Stimulated activated CD4-positive, alpha-beta T cell treated with anti-CD3 and anti-CD28 coated beads, Interleukin-12 subunit alpha, Interleukin-12 subunit beta, amount 100 ng/mL, for 4 hours (primary cell): ENCODE data around the gene SEMA7A.
"Not testable (repeated sequence)": the region's sequence is repeated elsewhere in the genome, so short reads cannot be mapped to it uniquely, and the experiment has no call there.

Source experiments
- DNase-seq: peaks from one replicate; pipeline ENCODE4 v3.0.0-alpha.2; 2020

The SEMA7A gene

GRCh38 chr15:74369084-74369745 is 64.5 kb downstream of the SEMA7A start:
- DNase-seq: no peak

GRCh38 chr15:74368121-74368520 is 65.6 kb downstream of the SEMA7A start:
- no peak for DNase-seq

DNA sequence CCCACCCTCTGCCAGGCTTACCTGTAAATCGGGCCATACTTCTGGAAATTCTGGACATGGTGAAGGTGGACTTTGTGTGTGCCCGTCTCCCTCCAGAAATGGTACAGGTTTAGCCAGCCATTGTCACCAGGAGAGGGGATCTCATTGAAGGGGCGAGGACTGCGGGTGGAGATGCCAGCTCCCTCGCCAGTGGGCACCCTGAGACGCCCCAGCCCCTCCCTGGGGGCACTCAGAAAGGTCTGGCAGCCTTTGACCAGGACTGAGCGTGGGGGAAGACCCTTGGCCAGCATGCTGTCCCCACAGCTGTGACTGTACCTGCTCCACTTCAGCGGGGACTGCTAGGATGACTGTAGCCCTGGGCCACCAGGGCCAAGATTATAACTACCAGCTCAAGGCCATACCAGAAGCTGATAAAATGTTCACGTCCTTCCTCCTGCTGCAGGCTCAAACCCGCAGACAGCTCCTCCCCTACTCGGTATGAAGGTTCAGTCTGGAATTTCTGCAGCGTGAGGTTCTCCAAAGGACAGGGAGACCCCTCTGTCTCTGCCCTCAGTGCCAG is 66.4 kb downstream of the SEMA7A start, which contains the start of gene CYP11A1:
Gene CYP11A1, minus strand, starts transcription at position 351 of the 559 bp plus-strand sequence. Its CDS starts 61 bp downstream, at position 290.
- DNase-seq: no peak

DNA sequence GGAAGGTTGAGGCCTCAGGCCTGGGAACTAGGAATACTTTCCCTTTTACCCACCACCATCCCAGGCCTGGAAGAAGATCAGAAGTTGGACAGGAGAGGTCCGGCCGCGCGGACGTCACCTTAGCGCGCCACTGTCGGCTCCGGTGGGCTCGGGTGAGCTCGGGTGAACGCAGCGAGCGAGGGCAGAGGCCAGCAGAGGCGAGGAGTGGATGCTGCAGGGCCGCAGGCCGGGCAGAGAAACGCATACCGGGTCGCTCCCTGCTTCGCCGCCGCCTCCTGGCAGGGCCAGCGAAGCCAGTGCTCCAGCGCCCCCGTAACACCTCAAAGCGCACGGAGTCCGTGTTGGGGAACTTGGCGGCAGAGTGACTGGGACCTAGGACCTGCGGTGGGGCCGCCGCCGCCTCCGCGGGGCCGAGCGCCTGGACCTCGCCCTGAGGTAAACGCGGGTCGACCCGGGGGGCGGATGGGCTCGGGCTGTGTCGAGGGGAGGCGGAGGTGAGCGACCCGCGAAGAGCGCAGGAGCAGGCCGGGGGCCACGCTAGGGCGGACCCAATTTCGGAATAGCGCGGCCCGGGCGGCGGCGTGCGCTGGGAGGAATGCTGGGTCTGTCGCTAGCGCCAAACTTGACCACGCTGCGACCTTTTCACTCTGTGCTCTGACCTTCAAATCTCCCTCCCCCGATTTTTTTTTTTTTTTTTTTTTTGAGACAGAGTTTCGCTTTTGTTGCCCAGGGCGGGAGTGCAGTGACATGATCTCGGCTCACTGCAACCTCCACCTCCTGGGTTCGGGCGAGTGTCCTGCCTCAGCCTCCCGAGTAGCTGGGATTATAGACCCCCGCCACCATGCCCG is 67.9 kb downstream of the SEMA7A start:
- DNase-seq: no peak

DNA sequence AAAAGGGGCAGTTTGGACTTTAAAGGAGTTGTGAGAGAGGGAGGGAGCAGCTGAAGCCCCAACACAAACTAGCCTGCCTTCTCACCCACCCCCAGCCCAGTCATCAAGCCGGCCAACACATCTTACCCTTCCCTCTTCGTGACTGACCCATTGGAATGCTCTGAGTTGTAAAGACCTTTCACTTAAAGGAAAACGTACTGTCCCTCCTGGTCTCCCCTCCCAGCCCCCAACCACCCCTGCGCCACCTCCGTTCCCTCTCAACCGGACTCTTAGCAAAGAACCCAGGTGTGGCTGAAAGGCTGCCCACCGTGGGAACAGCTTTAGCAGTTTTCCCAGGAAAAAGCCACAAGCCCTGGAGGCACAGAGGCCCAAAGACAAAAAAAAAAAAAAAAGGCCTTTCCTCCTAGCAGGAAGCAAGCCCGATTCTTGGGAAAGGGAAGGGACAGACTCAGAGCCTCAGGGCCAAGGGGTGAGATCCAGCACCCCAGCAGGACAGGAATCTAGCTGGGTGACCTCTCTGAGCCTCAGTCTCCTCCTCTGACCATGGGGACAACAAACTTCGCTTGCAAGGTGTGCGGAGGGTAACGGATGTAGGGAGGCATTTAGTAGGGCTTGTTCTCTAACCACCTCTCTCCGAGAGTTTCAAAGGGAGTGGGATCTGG is 68.7 kb downstream of the SEMA7A start:
- DNase-seq: no peak

GRCh38 chr15:74362482-74362881 is 71.3 kb downstream of the SEMA7A start:
- no peak for DNase-seq

DNA sequence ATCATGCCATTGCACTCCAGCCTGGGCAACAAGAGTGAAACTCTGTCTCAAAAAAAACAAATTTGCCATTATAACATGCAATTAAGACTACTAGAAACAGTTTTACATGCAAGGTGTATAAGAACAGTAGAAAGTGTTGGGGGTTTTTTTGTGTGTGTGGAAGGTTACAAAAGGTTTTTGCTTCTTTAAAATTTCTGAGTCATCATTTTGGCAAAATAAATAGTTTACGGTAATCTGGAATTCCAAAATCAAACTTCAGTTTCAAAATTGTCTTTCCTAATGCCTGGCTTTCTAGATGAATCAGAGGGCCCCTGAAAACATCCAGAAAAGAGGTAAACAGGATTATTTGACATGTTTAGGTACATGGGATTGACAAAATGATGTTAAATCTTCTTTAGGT is 72.9 kb downstream of the SEMA7A start:
- not testable (repeated sequence) for DNase-seq

- not testable (repeated sequence) for DNase-seq
Observed at GRCh38 chr15:74359376-74359775, 74.4 kb downstream of the SEMA7A start.
